ENCODE measurements around the gene PTPN12. TPM values are rescaled to one million over a fixed set of nuclear protein-coding genes. Genes with fewer than 3 reads are reported as not detected.
A peak's percentile ranks its signal among the peaks of the same experiment; 100 is the strongest.

Gene PTPN12
- total RNA-seq, 2 experiments from 2014 or later = 22.7 to 24.0 TPM

DNA sequence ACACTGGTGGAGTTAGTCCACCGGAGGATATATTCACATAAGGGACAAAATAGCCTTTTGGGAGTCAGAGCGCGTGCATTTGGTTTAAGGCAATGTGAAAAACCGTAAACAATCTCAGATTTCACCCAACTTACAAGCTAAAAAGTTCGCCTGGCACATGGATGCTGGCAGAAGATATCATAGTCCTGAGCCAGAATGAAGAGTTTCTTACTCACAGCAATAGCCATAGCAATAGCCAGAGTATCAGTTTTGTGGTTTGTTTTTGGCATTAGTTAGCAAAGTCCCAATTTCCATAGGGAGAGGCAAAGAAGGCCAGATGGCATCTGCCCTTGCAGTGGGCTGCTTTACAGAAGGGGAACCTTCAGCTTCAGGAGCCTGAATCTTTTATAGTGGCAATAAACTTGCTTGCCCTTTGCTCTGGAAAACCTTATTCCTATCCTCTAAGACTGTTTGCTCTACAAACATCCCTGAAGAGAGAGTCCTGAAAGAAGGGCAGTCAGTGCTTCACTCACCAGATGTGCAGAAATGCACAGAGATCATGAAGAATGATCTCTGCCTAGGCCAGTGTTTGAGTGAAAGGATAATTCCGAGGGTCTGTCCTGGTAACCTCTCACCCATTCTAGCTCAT lies 130.5 kb downstream of the PTPN12 start:
- Mint-ChIP-seq H3K4me1 (no peaks in the 10 kb centered on the region), H3K4me3 (no peak overlapping the region), H3K27ac (no peak overlapping the region), H3K9me3 (no peaks in the 10 kb centered on the region), H3K36me3 (no peaks in the 10 kb centered on the region), H3K27me3 (no peaks in the 10 kb centered on the region)
- ATAC-seq (ENCODE audit: low read depth) = no peak
- no peak for DNase-seq
- POLR2A ChIA-PET = no interaction called here

DNA sequence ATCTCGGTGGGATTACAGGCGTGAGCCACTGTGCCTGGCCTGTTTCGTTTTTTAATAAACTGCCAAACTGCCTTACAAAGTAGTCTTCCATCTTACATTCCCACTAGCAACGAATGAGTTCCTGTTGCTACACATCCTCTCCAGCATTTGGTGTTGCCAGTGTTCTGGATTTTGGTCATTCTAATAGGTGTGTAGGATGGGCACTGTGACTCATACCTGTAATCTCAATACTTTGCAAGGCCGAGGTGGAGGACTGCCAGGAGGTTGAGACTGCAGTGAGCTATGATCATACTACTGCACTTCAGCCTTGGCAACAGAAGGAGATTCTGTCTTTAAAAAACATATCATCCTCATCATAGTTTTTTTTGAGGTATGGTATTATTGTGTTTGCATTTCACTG lies 137.8 kb downstream of the PTPN12 start:
- Mint-ChIP-seq H3K9me3 (no peaks in the 10 kb centered on the region), H3K4me1 (peaks cover 1% of the 10 kb centered on the region), H3K27me3 (no peaks in the 10 kb centered on the region), H3K4me3 (no peak overlapping the region), H3K36me3 (peaks cover 2% of the 10 kb centered on the region), H3K27ac (no peak overlapping the region)
- no peak for ATAC-seq (ENCODE audit: low read depth)
- POLR2A ChIA-PET = no interaction called here
- DNase-seq = no peak

DNA sequence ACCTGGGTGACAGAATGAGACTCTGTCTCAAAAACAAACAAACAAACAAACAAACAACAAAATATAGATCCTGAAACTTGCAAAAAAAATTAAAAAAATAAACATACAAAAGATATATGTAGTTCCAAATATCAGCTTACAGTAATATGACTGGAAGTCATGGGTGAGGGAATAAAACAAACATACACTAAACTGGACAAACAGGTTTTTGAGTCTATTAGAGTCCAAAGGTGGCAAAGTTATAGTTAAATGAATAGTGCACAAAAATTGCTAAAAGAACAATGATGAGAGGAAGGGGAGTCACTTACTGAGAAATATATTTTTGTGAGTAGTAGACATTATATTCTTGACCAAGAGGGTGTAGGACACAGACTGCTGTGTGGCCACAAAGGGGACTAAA lies 142.5 kb downstream of the PTPN12 start:
- peaks cover 1% of the 10 kb centered on the region for H3K4me1 Mint-ChIP-seq
- DNase-seq (no peak), ATAC-seq (ENCODE audit: low read depth) (no peak)
- H3K27me3 Mint-ChIP-seq = no peaks in the 10 kb centered on the region
- no peaks in the 10 kb centered on the region for H3K9me3 Mint-ChIP-seq
- H3K36me3 Mint-ChIP-seq = peaks cover 20% of the 10 kb centered on the region
- H3K27ac Mint-ChIP-seq = no peak overlapping the region
- POLR2A ChIA-PET = interaction anchor here (0.6 kb wide), 1 partner anchor 193 kb away, joined by 3 read pairs; no protein-coding TSS in a partner anchor
- H3K4me3 Mint-ChIP-seq = no peak overlapping the region

DNA sequence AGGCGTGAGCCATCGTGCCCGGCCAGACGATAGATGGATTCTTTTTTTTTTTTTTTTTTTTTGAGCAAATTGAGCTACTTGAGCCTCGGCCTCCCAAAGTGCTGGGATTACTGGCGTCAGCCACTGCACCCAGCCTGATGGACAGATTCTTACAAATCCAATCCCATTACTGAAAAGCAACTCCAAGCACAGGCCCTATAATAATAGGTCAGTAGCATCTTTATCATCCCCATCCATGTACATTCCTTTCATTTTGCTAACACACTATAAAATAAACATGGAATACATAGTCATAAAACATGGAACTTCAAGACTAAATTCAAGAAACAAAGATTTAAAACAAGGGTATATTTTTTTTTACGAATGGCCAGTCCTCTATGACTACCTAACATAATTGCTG lies 143.2 kb downstream of the PTPN12 start:
- peaks cover 23% of the 10 kb centered on the region for H3K36me3 Mint-ChIP-seq
- H3K4me1 Mint-ChIP-seq = peaks cover 2% of the 10 kb centered on the region
- no peak for DNase-seq
- no peak overlapping the region for H3K4me3 Mint-ChIP-seq
- no peak for ATAC-seq (ENCODE audit: low read depth)
- H3K27me3 Mint-ChIP-seq = no peaks in the 10 kb centered on the region
- POLR2A ChIA-PET = no interaction called here
- no peak overlapping the region for H3K27ac Mint-ChIP-seq
- H3K9me3 Mint-ChIP-seq = no peaks in the 10 kb centered on the region

DNA sequence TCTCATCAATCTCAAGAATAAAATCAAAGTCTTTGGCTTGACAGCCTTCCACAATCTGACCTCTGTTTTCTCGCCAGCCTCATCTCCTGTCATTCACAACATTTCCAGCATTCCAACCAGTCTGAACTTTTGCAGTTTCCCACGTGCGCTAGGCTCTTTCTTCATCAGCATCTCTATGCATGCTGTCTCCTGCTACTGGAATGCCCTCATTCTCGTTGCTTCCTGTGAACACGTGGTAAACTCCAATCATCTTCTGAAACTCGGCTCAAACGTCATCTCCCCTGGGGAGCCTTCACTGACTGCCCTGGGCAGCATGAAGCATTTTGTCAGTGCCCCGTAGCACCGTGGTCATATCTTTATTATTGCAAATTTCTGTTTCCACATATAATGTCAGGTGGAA lies 146.9 kb downstream of the PTPN12 start:
- POLR2A ChIA-PET = no interaction called here
- ATAC-seq (ENCODE audit: low read depth) (no peak), DNase-seq (no peak)
- Mint-ChIP-seq H3K4me1 (peaks cover 21% of the 10 kb centered on the region), H3K27ac (no peak overlapping the region), H3K27me3 (no peaks in the 10 kb centered on the region), H3K4me3 (no peak overlapping the region), H3K9me3 (peaks cover 2% of the 10 kb centered on the region), H3K36me3 (peaks cover 32% of the 10 kb centered on the region)

DNA sequence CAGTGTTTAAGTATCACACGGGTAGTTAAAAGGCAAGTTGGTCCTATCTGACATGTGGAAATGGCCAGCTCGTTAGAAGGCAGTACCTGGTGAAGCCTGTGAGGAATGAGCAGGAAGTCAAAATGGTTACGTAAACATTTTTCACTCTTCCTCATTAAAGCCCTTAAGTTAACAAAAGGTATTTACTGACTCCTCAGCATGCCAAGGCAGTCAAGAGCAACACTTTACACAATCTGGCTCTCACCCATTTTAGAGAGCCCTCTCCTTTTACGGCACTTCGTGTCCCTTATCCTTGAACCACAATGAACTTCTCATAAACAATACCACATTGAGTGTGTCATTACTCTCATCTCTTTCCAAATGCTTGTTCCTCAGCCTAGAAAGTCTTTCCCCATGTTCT lies 148.1 kb downstream of the PTPN12 start:
- Mint-ChIP-seq H3K9me3 (peaks cover 2% of the 10 kb centered on the region), H3K27me3 (no peaks in the 10 kb centered on the region), H3K4me3 (no peak overlapping the region), H3K4me1 (peaks cover 21% of the 10 kb centered on the region), H3K36me3 (peaks cover 31% of the 10 kb centered on the region), H3K27ac (no peak overlapping the region)
- DNase-seq (no peak), ATAC-seq (ENCODE audit: low read depth) (no peak)
- POLR2A ChIA-PET = no interaction called here

DNA sequence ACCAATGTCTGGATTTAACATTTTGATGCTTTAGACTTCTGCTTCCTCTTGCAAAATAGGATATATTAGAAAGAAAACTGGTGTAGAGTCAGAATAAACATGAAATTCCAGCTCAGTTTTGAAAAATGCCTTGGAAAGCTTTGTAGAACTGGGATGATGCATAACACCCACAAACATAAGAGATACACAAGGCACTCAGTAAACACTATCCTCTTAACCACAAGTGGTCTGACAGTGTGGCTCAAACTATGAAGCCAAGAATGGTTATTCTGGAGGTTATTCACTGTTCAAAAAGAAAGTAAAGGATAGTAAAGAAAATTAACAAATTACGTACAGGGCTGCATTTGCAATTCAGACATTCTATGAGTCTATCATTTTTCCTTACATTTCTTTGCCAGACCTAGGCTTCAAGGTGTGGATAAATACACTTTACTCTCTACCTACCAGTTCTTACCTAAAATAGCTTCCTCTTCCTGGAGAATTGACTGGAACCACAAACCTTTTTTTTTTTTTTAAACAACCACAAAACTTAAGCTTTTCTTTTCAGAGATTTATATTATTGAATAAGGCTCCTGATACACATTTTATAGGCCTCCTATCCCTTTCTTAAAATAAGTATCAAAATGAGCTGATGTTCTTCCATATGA lies 150.1 kb downstream of the PTPN12 start:
- Mint-ChIP-seq H3K36me3 (peaks cover 29% of the 10 kb centered on the region), H3K9me3 (peaks cover 2% of the 10 kb centered on the region), H3K27ac (peak overlapping the region; percentile 84), H3K4me1 (peaks cover 21% of the 10 kb centered on the region), H3K27me3 (no peaks in the 10 kb centered on the region), H3K4me3 (peak overlapping the region; percentile 38)
- peak; percentile 43 for ATAC-seq (ENCODE audit: low read depth)
- no peak for DNase-seq
- POLR2A ChIA-PET = interaction anchor here (0.7 to 2.9 kb wide), 2 partner anchors 10 to 111 kb away, joined by 3 to 25 read pairs; partner anchors contain the start of genes PHTF2, RSBN1L and TMEM60

DNA sequence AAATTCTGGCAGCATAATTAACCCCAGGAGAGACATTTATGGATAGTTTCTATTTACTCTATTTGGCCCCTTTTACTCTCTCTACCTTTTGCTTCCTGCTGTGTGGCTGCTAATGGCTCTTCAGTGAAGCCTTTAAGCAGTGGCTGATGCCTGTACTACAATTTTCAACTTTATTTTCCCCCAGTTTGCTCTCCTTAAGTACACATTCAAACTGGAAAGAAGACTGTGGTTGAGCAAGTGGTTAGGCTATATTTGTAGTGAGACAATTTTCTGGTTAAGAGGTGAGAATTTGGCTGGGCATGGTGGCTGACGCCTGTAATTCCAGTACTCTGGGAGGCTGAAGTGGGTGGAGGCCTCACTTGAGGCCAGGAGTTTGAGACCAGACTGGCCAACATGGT lies 150.7 kb downstream of the PTPN12 start:
- DNase-seq (no peak), ATAC-seq (ENCODE audit: low read depth) (peak; percentile 82)
- POLR2A ChIA-PET = interaction anchor here (0.7 to 2.9 kb wide), 2 partner anchors 9 to 111 kb away, joined by 3 to 25 read pairs; partner anchors contain the start of genes PHTF2, RSBN1L and TMEM60
- Mint-ChIP-seq H3K27me3 (no peaks in the 10 kb centered on the region), H3K27ac (peak overlapping the region; percentile 84), H3K4me1 (peaks cover 24% of the 10 kb centered on the region), H3K9me3 (peaks cover 2% of the 10 kb centered on the region), H3K36me3 (peaks cover 28% of the 10 kb centered on the region), H3K4me3 (peak overlapping the region; percentile 38)

Other genes starting within 250 kb of the PTPN12 start
- gene GSAP, start 120.9 kb upstream of the PTPN12 start, total RNA-seq = 1 to 10 TPM; 8.3 to 9.3 TPM
- 10 to 100 TPM; 28.1 to 30.2 TPM for gene RSBN1L, start 159.2 kb downstream of the PTPN12 start, total RNA-seq

Measured in activated naive CD8-positive, alpha-beta T cell treated with anti-CD3 and anti-CD28 coated beads, Interleukin-2, amount 10 ng/mL, durations not matched to agents 7 days and 5 days (primary cell).